NT2/D1 (cell line): ENCODE data around the gene CHN2.
A peak's percentile ranks its signal among the peaks of the same experiment; 100 is the strongest.

Experiments used
- DNase-seq: peaks from one replicate; pipeline ENCODE4 v3.0.0-alpha.2; 2011; ENCODE audit warnings: low read depth, low spot score
- H3K27me3 ChIP-seq: 2 replicates; pipeline ENCODE4 v1.6.0; 2011; ENCODE audit warnings: mild to moderate bottlenecking; ENCODE audit not compliant: insufficient read length, insufficient read depth
- H3K36me3 ChIP-seq: 2 replicates; pipeline ENCODE4 v1.6.1; 2011; ENCODE audit warnings: mild to moderate bottlenecking, low read length, mixed read lengths; ENCODE audit not compliant: insufficient read depth, insufficient read length
- H3K4me1 ChIP-seq: 2 replicates; pipeline ENCODE4 v1.5.1; 2011; ENCODE audit not compliant: insufficient read depth, insufficient read length
- H3K4me3 ChIP-seq: 2 replicates; pipeline ENCODE4 v1.5.1; 2011; ENCODE audit warnings: low read depth; ENCODE audit not compliant: insufficient read length
- H3K9ac ChIP-seq: 2 replicates; pipeline ENCODE4 v1.6.0; 2011; ENCODE audit warnings: low read depth; ENCODE audit not compliant: insufficient read length
- H3K9me3 ChIP-seq: 2 replicates; pipeline ENCODE4 v1.5.1; 2011; ENCODE audit warnings: mild to moderate bottlenecking, low read length; ENCODE audit not compliant: insufficient read depth
- SUZ12 ChIP-seq: IDR thresholded peaks from 2 replicates; pipeline ENCODE4 v1.6.1; 2011; ENCODE audit not compliant: insufficient read length, insufficient read depth; ENCODE audit errors: extremely low read depth
- YY1 ChIP-seq: IDR thresholded peaks from 2 replicates; pipeline ENCODE4 v1.6.1; 2011; ENCODE audit not compliant: insufficient read length, insufficient read depth
- ZNF274 ChIP-seq: IDR thresholded peaks from 2 replicates; pipeline ENCODE4 v1.6.1; 2011; ENCODE audit warnings: mild to moderate bottlenecking, low read depth, low read length

CHN2 gene

DNA sequence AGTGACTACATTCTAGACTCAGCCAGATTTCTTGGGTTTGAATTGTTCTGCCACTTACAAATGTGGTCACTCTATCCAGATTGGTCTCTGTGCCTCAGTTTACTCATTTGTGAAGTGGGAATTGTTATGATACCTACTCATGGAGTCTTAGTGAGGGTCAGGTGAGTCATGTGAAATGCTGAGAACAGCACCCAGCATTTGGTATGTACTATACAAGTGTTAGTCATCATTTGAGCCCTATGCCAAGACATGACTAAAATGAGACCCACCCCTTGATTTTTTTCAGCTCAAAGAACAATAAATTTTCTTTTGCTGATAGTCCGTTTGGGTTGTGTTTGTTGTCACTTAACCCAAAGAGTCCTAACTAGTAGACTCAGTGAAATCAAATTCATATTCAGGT, 92.8 kb downstream of the CHN2 start:
- Histone ChIP-seq H3K4me3 (no peak overlapping the region), H3K27me3 (no peaks in the 10 kb centered on the region), H3K36me3 (no peaks in the 10 kb centered on the region), H3K9ac (no peak overlapping the region), H3K4me1 (no peaks in the 10 kb centered on the region), H3K9me3 (no peaks in the 10 kb centered on the region)
- no peak for DNase-seq
- TF ChIP-seq YY1 (no peak), SUZ12 (no peak), ZNF274 (no peak)

DNA sequence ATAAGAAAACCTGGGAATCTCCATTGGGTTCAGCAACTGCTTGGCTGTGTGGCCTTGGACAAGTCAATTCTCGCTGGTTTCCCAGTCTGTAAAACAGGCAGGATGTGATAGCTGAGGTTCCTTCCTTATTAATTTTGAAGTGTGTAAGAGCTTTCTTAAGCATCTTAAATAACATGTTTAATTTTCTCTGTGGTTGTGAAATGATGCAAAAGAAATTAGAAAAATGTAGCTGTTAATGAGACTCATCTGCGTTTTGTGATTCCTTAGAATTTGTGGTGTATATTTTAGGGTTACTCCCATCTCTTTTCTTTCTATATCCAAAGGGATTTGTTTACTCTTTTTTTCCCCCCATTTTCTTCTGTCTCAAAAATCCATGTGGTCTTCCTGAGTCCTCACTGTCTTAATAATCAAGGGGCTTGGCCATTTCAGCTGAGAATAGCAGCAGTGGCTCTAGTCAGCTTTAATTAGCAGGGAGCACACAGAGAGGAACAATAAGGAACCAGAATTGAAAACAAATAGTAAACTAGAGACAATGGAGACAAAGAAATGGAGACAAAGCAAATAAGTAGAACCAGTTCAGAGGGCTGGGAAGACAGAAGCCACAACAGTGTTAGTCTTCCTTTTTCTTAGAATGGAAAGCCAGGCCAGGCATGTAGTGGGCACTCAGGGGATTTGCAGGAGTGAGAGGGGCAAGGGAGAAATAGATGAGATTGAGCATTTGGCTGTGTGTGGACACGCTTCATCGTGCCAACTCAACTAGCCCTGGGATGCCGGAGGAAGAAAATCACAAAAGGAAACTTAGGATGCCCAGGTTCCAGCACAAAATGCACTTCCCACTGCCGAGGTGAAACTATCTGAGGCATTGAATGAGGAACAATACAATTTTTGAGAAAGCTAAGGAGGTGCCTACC, 93.9 kb downstream of the CHN2 start:
- DNase-seq, result peak; percentile 33
- no peaks in the 10 kb centered on the region for H3K36me3 ChIP-seq
- H3K4me1 ChIP-seq, result no peaks in the 10 kb centered on the region
- no peaks in the 10 kb centered on the region for H3K27me3 ChIP-seq
- TF ChIP-seq SUZ12 (no peak), YY1 (no peak), ZNF274 (no peak)
- no peak overlapping the region for H3K9ac ChIP-seq
- H3K4me3 ChIP-seq, result no peak overlapping the region
- no peaks in the 10 kb centered on the region for H3K9me3 ChIP-seq

DNA sequence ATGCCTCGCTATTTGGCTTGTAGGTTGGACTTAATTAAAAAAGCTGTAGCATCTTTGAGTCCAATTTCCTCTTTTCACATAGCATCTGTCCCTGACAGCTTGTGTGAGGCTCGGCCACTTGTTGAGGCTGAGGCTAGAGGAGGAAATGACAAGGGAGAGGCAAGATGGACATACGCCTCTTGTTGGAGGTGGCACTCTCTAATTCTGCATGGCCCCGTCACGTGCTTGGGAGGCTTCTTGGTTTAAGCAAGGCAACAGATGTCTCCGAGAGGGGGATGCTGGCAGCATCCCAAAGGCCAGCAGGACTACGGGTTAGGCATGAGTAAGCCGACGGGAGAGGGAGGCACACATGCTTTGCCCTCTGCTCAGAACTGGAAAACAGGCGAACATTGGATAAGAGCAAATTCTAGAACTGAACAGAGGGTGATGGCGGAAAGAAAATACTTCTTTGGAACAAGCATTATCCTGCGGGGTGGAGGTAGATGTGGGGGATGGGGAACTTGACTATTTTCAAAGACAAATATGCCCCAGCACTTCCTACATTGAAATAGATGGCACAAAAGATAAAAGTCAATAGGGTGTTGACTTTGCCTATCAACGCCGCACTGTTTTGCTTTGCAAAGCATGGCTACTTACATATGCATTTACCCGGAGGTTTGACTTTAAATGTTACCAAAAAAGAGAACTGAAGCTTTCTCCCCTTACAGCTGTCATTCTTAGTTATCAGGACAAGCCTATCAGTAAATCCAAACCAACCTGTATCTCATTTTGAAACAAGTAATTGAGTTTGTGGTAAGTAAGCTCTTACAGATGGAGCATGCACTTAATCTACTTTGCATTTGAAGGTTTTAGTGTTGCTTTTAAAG, 94.8 kb downstream of the CHN2 start:
- no peak overlapping the region for H3K4me3 ChIP-seq
- H3K36me3 ChIP-seq, result no peaks in the 10 kb centered on the region
- H3K9ac ChIP-seq, result no peak overlapping the region
- no peak for TF ChIP-seq YY1
- TF ChIP-seq ZNF274, result no peak
- TF ChIP-seq SUZ12, result no peak
- H3K4me1 ChIP-seq, result no peaks in the 10 kb centered on the region
- no peak for DNase-seq
- H3K9me3 ChIP-seq, result no peaks in the 10 kb centered on the region
- no peaks in the 10 kb centered on the region for H3K27me3 ChIP-seq

DNA sequence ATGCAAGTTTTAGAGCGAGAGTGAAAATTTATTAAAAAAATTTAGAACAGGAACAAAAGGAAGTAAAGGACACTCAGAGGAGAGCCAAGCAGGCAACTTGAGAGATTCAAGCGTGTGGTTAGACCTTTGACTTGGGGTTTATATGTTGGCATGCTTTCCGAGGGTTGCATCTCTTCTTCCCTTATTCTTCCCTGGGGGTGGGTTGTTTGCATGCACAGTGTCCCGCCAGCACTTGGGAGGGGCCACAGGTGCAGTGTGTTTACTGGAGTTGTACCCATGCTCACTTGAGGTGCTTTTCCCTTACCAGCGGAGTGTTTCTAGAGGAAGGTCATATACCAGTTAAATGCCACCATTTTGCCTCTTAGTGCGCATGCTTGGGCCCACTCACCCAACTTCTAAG, 96.3 kb downstream of the CHN2 start:
- Histone ChIP-seq H3K9ac (no peak overlapping the region), H3K4me3 (no peak overlapping the region), H3K4me1 (no peaks in the 10 kb centered on the region), H3K9me3 (no peaks in the 10 kb centered on the region), H3K27me3 (no peaks in the 10 kb centered on the region), H3K36me3 (no peaks in the 10 kb centered on the region)
- TF ChIP-seq SUZ12, result no peak
- no peak for DNase-seq

DNA sequence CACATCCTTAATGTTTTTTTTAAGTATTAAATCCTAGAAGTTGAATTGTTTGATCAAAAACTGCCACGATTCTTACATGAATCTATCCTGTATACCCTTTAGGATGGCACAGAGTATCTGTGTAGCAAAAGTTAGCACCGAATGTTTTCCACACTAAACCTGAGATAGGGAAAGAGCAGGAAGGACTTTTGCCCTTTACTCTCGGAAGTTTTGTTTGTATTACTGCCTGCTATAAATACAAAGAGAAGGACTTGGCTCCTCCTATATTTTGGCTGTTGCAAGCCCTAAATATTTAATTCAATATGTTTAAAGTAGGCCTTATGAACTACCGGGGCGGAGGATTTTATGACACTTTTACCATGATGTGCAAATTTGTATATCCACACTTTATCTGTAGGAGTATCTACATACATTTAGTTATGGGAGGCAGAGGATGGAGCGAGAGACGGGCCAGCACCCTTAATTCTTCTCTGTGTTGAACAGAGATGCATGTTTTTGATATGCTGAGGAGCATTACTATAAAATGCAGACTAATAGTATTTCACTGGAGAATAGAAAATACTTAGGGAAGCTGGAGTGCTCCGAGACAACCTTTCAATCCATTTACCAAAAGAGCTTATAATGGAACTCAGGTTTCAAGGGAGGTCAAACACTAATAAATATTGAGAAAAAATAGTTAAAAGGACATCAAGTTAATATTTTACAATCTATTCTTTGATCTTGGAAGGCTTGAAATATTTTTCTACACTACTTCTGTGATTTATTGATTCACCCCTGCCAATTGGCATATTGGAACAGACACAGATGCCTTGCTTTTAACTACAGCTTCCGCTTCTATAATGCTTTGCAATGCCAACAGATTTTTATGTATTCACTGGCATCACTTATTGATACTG, 97.4 kb downstream of the CHN2 start:
- Histone ChIP-seq H3K27me3 (no peaks in the 10 kb centered on the region), H3K4me3 (no peak overlapping the region), H3K9ac (no peak overlapping the region), H3K9me3 (no peaks in the 10 kb centered on the region), H3K36me3 (no peaks in the 10 kb centered on the region), H3K4me1 (peaks cover 2% of the 10 kb centered on the region)
- DNase-seq, result no peak
- TF ChIP-seq SUZ12, result no peak
- TF ChIP-seq YY1, result no peak

DNA sequence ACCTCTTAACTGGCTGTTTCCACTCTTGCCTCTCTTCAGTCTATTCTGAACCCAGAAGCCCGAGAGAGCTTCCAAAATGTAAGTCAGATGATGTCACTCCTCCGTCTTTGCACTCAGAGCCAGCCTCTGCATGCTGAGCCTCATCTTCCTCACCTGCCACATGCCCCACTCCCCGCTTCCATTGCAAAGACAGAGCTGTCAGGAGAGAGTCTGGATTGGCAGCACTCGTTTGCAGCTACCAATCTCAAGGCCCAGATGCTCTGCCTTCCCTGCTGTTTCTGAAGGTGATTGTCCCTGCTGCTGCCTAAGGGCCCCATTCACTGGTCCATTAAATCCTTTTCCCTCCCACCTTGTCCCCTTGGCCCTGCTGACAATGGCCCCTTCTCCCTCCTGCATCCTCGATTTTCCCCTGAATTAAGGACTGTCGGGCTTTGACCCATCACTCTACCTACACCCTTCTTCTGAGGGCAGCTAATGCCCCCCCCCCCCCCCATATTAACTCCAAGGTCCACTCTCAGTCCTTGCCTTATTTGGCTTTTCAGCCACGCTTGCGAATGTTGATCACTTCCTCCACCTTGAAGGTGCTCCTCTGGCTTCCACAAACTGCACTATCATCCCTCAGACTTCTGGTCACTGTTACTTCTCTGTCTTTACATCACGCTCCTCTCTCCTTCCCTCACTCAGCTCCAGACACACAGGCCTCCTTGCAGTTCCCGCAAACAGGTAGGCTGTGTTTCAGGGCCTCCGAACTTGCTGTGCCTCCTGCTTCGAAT, 98.5 kb downstream of the CHN2 start:
- Histone ChIP-seq H3K36me3 (no peaks in the 10 kb centered on the region), H3K9ac (no peak overlapping the region), H3K4me1 (peaks cover 6% of the 10 kb centered on the region), H3K4me3 (no peak overlapping the region), H3K9me3 (no peaks in the 10 kb centered on the region), H3K27me3 (no peaks in the 10 kb centered on the region)
- no peak for DNase-seq
- no peak for TF ChIP-seq SUZ12
- TF ChIP-seq ZNF274, result no peak
- no peak for TF ChIP-seq YY1
